H1 (cell line): ENCODE data around the gene NFIA. TPM values are rescaled to one million over a fixed set of nuclear protein-coding genes. Genes with fewer than 3 reads are reported as not detected.

Source experiments
- BACH1 ChIP-seq: IDR thresholded peaks from 2 replicates; pipeline ENCODE4 v1.6.1; 2012; ENCODE audit warnings: low read length, improper control_type of control experiment
- YY1 ChIP-seq: IDR thresholded peaks from 2 replicates; pipeline ENCODE4 v1.6.1; 2011; ENCODE audit warnings: low read depth, mild to moderate bottlenecking, low read length
- polyA plus RNA-seq, 7 experiments: library from polyadenylated mRNA; depleted of rRNA in 3 of 7; stranded (reverse) in 5 of 7; unstranded in 2 of 7; fragments of >200 nt in 5 of 7; fragments of 200-250 nt in 2 of 7; gene quantifications; 1 replicate in 5 of 7; 2 replicates in 1 of 7; 4 replicates in 1 of 7; pipeline versions ENCODE4 v1.2.1 to v1.2.3, GENCODE V29; 2011 to 2013; ENCODE audit warnings: missing spikeins in 2 of 7, mixed read lengths in 2 of 7
- total RNA-seq: library from RNA; stranded (reverse); fragmentation: NEBNext Ultra II Directional; extraction: Animal tissue kit (Norgen Biotek cat#: 25700); gene quantifications from 2 replicates; pipeline ENCODE4 v1.2.1, GENCODE V29; 2021
- TF ChIP-seq, protein P1 (sequence below): fragments of 300-600 bp; sonication (generic); IDR thresholded peaks from 2 replicates; pipeline ENCODE4 v1.7.1; 2012; ENCODE audit warnings: low read length, moderate library complexity, mild to moderate bottlenecking, inconsistent platforms; ENCODE audit not compliant: insufficient replicate concordance
- TF ChIP-seq, protein P2 (sequence below), 3 experiments: IDR thresholded peaks; 1 replicate in 2 of 3; 2 replicates in 1 of 3; pipeline versions ENCODE4 v1.5.1 to v1.6.1; 2011; ENCODE audit warnings: low read length in 3 of 3, mild to moderate bottlenecking in 3 of 3, inconsistent platforms in 2 of 3, low read depth in 1 of 3, moderate library complexity in 1 of 3; ENCODE audit not compliant: insufficient read depth in 1 of 3; ENCODE audit errors: control extremely low read depth in 1 of 3

Gene NFIA
- total and polyA plus RNA-seq, 2 of the 8 experiments (the other 6 are each of a cell fraction or from before 2014, with no cell fraction given) = 1.8 to 2.3 TPM

DNA sequence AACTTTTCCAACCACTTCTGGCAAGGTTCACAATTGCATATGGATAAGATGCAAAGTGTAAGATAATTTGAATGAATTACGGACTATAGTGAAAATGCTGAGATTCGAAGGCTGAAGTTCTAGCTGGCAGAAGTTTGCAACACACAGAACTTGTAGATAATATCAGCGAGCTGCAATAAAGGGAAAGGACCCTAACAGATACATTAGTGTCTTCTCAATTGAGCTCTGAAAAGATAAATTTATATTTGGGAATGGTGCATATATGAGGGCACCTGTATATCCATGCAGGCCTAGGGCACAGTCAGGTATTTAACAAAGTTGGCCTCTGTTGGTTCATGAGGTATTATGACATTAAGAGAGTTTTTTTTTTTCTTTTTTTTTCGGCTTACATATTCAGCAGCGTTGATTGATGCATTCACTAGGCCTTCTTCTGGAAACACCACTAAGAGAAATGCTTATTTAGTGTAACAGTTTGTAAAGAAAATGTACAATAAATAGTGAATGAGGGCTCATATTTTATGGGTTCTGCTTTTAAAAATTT is 2.2 kb downstream of the NFIA start (continued):
- TF ChIP-seq, protein P1, sequence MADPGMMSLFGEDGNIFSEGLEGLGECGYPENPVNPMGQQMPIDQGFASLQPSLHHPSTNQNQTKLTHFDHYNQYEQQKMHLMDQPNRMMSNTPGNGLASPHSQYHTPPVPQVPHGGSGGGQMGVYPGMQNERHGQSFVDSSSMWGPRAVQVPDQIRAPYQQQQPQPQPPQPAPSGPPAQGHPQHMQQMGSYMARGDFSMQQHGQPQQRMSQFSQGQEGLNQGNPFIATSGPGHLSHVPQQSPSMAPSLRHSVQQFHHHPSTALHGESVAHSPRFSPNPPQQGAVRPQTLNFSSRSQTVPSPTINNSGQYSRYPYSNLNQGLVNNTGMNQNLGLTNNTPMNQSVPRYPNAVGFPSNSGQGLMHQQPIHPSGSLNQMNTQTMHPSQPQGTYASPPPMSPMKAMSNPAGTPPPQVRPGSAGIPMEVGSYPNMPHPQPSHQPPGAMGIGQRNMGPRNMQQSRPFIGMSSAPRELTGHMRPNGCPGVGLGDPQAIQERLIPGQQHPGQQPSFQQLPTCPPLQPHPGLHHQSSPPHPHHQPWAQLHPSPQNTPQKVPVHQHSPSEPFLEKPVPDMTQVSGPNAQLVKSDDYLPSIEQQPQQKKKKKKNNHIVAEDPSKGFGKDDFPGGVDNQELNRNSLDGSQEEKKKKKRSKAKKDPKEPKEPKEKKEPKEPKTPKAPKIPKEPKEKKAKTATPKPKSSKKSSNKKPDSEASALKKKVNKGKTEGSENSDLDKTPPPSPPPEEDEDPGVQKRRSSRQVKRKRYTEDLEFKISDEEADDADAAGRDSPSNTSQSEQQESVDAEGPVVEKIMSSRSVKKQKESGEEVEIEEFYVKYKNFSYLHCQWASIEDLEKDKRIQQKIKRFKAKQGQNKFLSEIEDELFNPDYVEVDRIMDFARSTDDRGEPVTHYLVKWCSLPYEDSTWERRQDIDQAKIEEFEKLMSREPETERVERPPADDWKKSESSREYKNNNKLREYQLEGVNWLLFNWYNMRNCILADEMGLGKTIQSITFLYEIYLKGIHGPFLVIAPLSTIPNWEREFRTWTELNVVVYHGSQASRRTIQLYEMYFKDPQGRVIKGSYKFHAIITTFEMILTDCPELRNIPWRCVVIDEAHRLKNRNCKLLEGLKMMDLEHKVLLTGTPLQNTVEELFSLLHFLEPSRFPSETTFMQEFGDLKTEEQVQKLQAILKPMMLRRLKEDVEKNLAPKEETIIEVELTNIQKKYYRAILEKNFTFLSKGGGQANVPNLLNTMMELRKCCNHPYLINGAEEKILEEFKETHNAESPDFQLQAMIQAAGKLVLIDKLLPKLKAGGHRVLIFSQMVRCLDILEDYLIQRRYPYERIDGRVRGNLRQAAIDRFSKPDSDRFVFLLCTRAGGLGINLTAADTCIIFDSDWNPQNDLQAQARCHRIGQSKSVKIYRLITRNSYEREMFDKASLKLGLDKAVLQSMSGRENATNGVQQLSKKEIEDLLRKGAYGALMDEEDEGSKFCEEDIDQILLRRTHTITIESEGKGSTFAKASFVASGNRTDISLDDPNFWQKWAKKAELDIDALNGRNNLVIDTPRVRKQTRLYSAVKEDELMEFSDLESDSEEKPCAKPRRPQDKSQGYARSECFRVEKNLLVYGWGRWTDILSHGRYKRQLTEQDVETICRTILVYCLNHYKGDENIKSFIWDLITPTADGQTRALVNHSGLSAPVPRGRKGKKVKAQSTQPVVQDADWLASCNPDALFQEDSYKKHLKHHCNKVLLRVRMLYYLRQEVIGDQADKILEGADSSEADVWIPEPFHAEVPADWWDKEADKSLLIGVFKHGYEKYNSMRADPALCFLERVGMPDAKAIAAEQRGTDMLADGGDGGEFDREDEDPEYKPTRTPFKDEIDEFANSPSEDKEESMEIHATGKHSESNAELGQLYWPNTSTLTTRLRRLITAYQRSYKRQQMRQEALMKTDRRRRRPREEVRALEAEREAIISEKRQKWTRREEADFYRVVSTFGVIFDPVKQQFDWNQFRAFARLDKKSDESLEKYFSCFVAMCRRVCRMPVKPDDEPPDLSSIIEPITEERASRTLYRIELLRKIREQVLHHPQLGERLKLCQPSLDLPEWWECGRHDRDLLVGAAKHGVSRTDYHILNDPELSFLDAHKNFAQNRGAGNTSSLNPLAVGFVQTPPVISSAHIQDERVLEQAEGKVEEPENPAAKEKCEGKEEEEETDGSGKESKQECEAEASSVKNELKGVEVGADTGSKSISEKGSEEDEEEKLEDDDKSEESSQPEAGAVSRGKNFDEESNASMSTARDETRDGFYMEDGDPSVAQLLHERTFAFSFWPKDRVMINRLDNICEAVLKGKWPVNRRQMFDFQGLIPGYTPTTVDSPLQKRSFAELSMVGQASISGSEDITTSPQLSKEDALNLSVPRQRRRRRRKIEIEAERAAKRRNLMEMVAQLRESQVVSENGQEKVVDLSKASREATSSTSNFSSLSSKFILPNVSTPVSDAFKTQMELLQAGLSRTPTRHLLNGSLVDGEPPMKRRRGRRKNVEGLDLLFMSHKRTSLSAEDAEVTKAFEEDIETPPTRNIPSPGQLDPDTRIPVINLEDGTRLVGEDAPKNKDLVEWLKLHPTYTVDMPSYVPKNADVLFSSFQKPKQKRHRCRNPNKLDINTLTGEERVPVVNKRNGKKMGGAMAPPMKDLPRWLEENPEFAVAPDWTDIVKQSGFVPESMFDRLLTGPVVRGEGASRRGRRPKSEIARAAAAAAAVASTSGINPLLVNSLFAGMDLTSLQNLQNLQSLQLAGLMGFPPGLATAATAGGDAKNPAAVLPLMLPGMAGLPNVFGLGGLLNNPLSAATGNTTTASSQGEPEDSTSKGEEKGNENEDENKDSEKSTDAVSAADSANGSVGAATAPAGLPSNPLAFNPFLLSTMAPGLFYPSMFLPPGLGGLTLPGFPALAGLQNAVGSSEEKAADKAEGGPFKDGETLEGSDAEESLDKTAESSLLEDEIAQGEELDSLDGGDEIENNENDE = no peak
- TF ChIP-seq, protein P2, sequence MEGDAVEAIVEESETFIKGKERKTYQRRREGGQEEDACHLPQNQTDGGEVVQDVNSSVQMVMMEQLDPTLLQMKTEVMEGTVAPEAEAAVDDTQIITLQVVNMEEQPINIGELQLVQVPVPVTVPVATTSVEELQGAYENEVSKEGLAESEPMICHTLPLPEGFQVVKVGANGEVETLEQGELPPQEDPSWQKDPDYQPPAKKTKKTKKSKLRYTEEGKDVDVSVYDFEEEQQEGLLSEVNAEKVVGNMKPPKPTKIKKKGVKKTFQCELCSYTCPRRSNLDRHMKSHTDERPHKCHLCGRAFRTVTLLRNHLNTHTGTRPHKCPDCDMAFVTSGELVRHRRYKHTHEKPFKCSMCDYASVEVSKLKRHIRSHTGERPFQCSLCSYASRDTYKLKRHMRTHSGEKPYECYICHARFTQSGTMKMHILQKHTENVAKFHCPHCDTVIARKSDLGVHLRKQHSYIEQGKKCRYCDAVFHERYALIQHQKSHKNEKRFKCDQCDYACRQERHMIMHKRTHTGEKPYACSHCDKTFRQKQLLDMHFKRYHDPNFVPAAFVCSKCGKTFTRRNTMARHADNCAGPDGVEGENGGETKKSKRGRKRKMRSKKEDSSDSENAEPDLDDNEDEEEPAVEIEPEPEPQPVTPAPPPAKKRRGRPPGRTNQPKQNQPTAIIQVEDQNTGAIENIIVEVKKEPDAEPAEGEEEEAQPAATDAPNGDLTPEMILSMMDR (IDR thresholded peaks at IDR 0.05; ENCODE audit: control extremely low read depth in 1 of 3, insufficient read depth in 1 of 3, low read depth in 1 of 3, low read length in 3 of 3) = no peak
- no peak for TF ChIP-seq YY1
- no peak for TF ChIP-seq BACH1
